B cell (primary cell): ENCODE measurements around the gene TRIM44. TPM values are rescaled to one million over a fixed set of nuclear protein-coding genes. Genes with fewer than 3 reads are reported as not detected.

ENCODE experiments used
- ATAC-seq: fragments of 200-7000 bp; cut with Tn5 transposase; one replicate; pipeline ENCODE4 v1.10.0; 2021; ENCODE audit warnings: low read depth, mild to moderate bottlenecking, moderate number of reproducible peaks, moderate library complexity
- CTCF ChIA-PET: fragments of 350-600 bp; sonication (Branson Sonifier 250); formaldehyde crosslinking; loops from one replicate; lab custom pipeline; 2021; ENCODE audit warnings: antibody characterized with exemption, inconsistent platforms; lab: Charles Lee
- POLR2A ChIA-PET: fragments of 350-600 bp; sonication (Branson Sonifier 250); formaldehyde crosslinking; loops from one replicate; lab custom pipeline; 2021; ENCODE audit warnings: antibody characterized with exemption; lab: Charles Lee
- DNase-seq: peaks from one replicate; pipeline ENCODE4 v3.0.0; 2013
- H2AFZ ChIP-seq: 2 replicates; pipeline ENCODE4 v1.6.1; 2012; ENCODE audit warnings: mild to moderate bottlenecking, low read depth, low read length; ENCODE audit not compliant: insufficient read depth, poor library complexity, severe bottlenecking
- H3K27ac ChIP-seq, 2 donors: 1 replicate in 1 of 2; 2 replicates in 1 of 2; pipeline ENCODE4 v1.5.1; 2012 to 2013; ENCODE audit warnings: low read length in 2 of 2, mild to moderate bottlenecking in 2 of 2, moderate library complexity in 1 of 2
- H3K27me3 ChIP-seq, 4 experiments: fragments of 200-600 bp in 1 of 4; sonication (generic) in 1 of 4; replicated peaks in 1 of 4; 1 replicate in 2 of 4; 2 replicates in 2 of 4; pipeline versions ENCODE4 v1.6.1 to v1.7.0; 2013 to 2016; ENCODE audit warnings: low read length in 3 of 4, mild to moderate bottlenecking in 2 of 4, mixed read lengths in 1 of 4, moderate library complexity in 1 of 4; ENCODE audit not compliant: insufficient read depth in 4 of 4, control insufficient read depth in 3 of 4; ENCODE audit errors: control extremely low read depth in 1 of 4
- H3K36me3 ChIP-seq, 2 experiments: replicated peaks in 1 of 2; 1 replicate in 1 of 2; 2 replicates in 1 of 2; pipeline versions ENCODE4 v1.6.1 to v1.7.1; 2013; ENCODE audit warnings: low read length in 1 of 2; ENCODE audit not compliant: insufficient read depth in 2 of 2, control insufficient read depth in 1 of 2; ENCODE audit errors: control extremely low read depth in 1 of 2, extremely low read depth in 1 of 2
- H3K4me1 ChIP-seq, 2 donors: fragments of 200-600 bp in 1 of 2; sonication (generic) in 1 of 2; 1 replicate in 1 of 2; 2 replicates in 1 of 2; pipeline versions ENCODE4 v1.5.1 to v1.6.1; 2013 to 2017; ENCODE audit warnings: low read length in 2 of 2; ENCODE audit not compliant: control insufficient read depth in 2 of 2, insufficient read depth in 2 of 2
- H3K4me2 ChIP-seq: replicated peaks from 2 replicates; pipeline ENCODE3; 2012; ENCODE audit warnings: mild to moderate bottlenecking, low read depth, low read length; ENCODE audit not compliant: poor library complexity, severe bottlenecking
- H3K4me3 ChIP-seq, 5 experiments: fragments of 200-600 bp in 1 of 5; sonication (generic) in 1 of 5; 1 replicate in 3 of 5; 2 replicates in 2 of 5; pipeline versions ENCODE4 v1.5.1 to v1.7.0; 2011 to 2016; ENCODE audit warnings: low read length in 4 of 5, mild to moderate bottlenecking in 4 of 5, low read depth in 2 of 5, control low read depth in 1 of 5, moderate library complexity in 1 of 5; ENCODE audit not compliant: insufficient read depth in 1 of 5; ENCODE audit errors: control extremely low read depth in 1 of 5, extremely low read depth in 1 of 5
- H3K79me2 ChIP-seq: fragments of 200-600 bp; sonication (generic); one replicate; pipeline ENCODE4 v1.6.0; 2016; ENCODE audit warnings: low read length; ENCODE audit not compliant: control insufficient read depth, insufficient read depth
- H3K9ac ChIP-seq: fragments of 200-600 bp; sonication (generic); 2 replicates; pipeline ENCODE4 v1.6.1; 2017; ENCODE audit warnings: mild to moderate bottlenecking, low read length, moderate library complexity
- H3K9me3 ChIP-seq, 3 donors: one replicate each; pipeline versions ENCODE4 v1.6.1 to v1.7.1; 2013; ENCODE audit warnings: low read length in 2 of 3; ENCODE audit not compliant: control insufficient read depth in 2 of 3, insufficient read depth in 1 of 3; ENCODE audit errors: control extremely low read depth in 1 of 3
- H4K20me1 ChIP-seq: 2 replicates; pipeline ENCODE4 v1.6.0; 2012; ENCODE audit warnings: mild to moderate bottlenecking, low read length; ENCODE audit not compliant: insufficient read depth, control insufficient read depth, poor library complexity, severe bottlenecking
- H3K27ac Mint-ChIP-seq: one replicate; pipeline ENCODE4 v1.8.0; 2021; ENCODE audit warnings: mixed read lengths
- H3K27me3 Mint-ChIP-seq: one replicate; pipeline ENCODE4 v1.8.0; 2021; ENCODE audit warnings: mixed read lengths
- H3K4me1 Mint-ChIP-seq: one replicate; pipeline ENCODE4 v1.8.0; 2021; ENCODE audit warnings: mixed read lengths
- H3K4me3 Mint-ChIP-seq: one replicate; pipeline ENCODE4 v1.8.0; 2021; ENCODE audit warnings: mixed read lengths
- H3K9me3 Mint-ChIP-seq: one replicate; pipeline ENCODE4 v1.8.0; 2022; ENCODE audit warnings: mixed read lengths; ENCODE audit not compliant: insufficient read depth
- CTCF ChIP-seq: fragments of 200-600 bp; IDR thresholded peaks from one replicate; pipeline ENCODE4 v1.8.0; 2022; ENCODE audit warnings: antibody characterized with exemption, mild to moderate bottlenecking
- EZH2 ChIP-seq: IDR thresholded peaks from 2 replicates; pipeline ENCODE4 v1.6.1; 2012; ENCODE audit warnings: borderline replicate concordance, low read depth, mild to moderate bottlenecking, moderate library complexity, low read length; ENCODE audit not compliant: insufficient read depth, poor library complexity, severe bottlenecking
- WGBS: methylation state at CpG from one replicate; pipeline ENCODE4 v1.1.5; 2013; ENCODE audit warnings: missing lambda C conversion rate; ENCODE audit not compliant: insufficient coverage; 5-methylcytosine and 5-hydroxymethylcytosine counted together
- intact Hi-C: fragments of 100-400 bp; cut with micrococcal nuclease; formaldehyde crosslinking; loops from one replicate; pipeline ENCODE4 v1.10.0; 2022
- polyA plus RNA-seq: library from polyadenylated mRNA; depleted of rRNA; stranded (reverse); fragments of >200 nt; gene quantifications from 2 replicates; pipeline ENCODE4 v1.2.3, GENCODE V29; 2012
- total RNA-seq, 2 donors: library from RNA; stranded (reverse); fragments of 120-200 nt in 1 of 2; gene quantifications; 1 replicate in 1 of 2; 2 replicates in 1 of 2; pipeline versions ENCODE4 v1.2.3 to v1.2.4, GENCODE V29; 2013 to 2022

TRIM44 gene
- total and polyA plus RNA-seq, 2 donors (not counting 1 experiment from before 2014, with no cell fraction given): 39.1 to 71.1 TPM

- TF ChIP-seq EZH2 (no peak), CTCF (no peak)
- H3K27ac ChIP-seq: no peak overlapping the region
- ChIA-PET CTCF (no interaction called here), POLR2A (no interaction called here)
- no peak for DNase-seq
- H3K9me3 Mint-ChIP-seq: no peaks in the 10 kb centered on the region
- no peak overlapping the region for H3K4me3 Mint-ChIP-seq
- no peak overlapping the region for H3K9ac ChIP-seq
- no peak overlapping the region for H3K4me3 ChIP-seq
- WGBS: 100% methylated on average over 2 of the region's 7 CpGs
- H3K27me3 ChIP-seq: no peaks in the 10 kb centered on the region
- no peak overlapping the region for H2AFZ ChIP-seq
- peaks cover 3 to 30% of the 10 kb centered on the region in 2 experiments for H3K36me3 ChIP-seq
- H3K4me1 Mint-ChIP-seq: peaks cover 37% of the 10 kb centered on the region
- H3K4me2 ChIP-seq: no peak overlapping the region
- peaks cover 41% of the 10 kb centered on the region for H4K20me1 ChIP-seq
- H3K27ac Mint-ChIP-seq: no peak overlapping the region
- H3K27me3 Mint-ChIP-seq: no peaks in the 10 kb centered on the region
- H3K4me1 ChIP-seq: peaks cover 4 to 10% of the 10 kb centered on the region in 2 donors
- peaks cover 60% of the 10 kb centered on the region for H3K79me2 ChIP-seq
- peaks cover 0 to 1% (median 0%) of the 10 kb centered on the region in 3 donors for H3K9me3 ChIP-seq
- ATAC-seq: no peak
- intact Hi-C loops: no loop called here
Observed at GRCh38 chr11:35689081-35689996, 26.8 kb downstream of the TRIM44 start.

- Histone ChIP-seq H4K20me1 (peaks cover 12% of the 10 kb centered on the region), H3K9me3 (peaks cover 0 to 4% (median 0%) of the 10 kb centered on the region in 3 donors), H3K27me3 (no peaks in the 10 kb centered on the region), H3K4me3 (no peak overlapping the region), H3K9ac (no peak overlapping the region), H3K4me2 (no peak overlapping the region), H3K4me1 (no peaks in the 10 kb centered on the region), H3K79me2 (peaks cover 15% of the 10 kb centered on the region), H3K27ac (no peak overlapping the region), H3K36me3 (peaks cover 0 to 4% of the 10 kb centered on the region in 2 experiments), H2AFZ (no peak overlapping the region)
- no peak for ATAC-seq
- no peaks in the 10 kb centered on the region for H3K27me3 Mint-ChIP-seq
- TF ChIP-seq CTCF (no peak), EZH2 (no peak)
- DNase-seq: no peak
- H3K27ac Mint-ChIP-seq: no peak overlapping the region
- no peaks in the 10 kb centered on the region for H3K9me3 Mint-ChIP-seq
- H3K4me3 Mint-ChIP-seq: no peak overlapping the region
- peaks cover 2% of the 10 kb centered on the region for H3K4me1 Mint-ChIP-seq
- POLR2A ChIA-PET: no interaction called here
- 98% methylated on average over 14 of the region's 15 CpGs for WGBS
- CTCF ChIA-PET: no interaction called here
- intact Hi-C loops: no loop called here
Observed at GRCh38 chr11:35702126-35702525, 39.6 kb downstream of the TRIM44 start.
